Measurements from ENCODE around the gene DAB2IP.
A peak's percentile ranks its signal among the peaks of the same experiment; 100 is the strongest.

Gene DAB2IP

DNA sequence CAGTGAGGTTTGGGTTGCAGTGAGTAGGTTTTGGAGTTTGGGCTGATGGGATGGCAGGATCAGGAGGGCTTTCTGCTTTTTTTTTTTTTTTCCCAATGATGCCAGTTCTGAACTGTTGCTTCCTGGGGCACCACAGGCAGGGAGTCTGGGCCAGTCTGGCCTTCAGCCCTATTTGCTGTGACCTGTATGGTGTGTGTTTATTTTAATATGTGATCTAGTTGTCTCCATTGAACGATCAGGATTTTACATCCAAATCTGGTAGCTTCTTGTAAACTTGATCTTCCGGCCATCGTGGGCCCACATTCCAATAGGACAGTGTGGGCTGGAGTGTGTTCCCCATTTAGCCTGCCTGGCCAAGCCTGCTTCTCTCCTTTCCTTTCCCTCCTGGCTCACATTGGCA, 25.8 kb upstream of the DAB2IP start:
- no peak for DNase-seq (ENCODE audit: extremely low read depth in 1 of 2, low read depth in 1 of 2)

DNA sequence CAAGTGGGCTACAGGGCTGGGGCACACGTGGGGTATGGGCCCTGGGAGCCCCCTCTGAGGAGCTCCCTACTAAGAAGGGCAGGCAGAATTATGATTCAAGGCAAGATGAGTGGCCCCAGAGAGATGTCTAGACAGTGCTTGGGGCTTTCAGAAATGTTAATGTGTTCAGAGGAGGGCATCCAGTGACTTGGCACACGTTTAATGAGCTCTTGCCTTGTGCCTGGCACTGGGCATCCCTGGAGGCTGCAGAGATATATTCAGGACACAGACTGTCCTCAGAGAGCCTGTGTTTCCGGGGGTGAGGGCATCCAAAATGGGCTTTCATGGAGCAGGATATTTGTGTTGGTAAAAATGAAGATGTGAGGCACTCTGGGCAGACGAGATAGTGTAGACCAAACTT, 25.4 kb upstream of the DAB2IP start:
- DNase-seq (ENCODE audit: extremely low read depth in 1 of 2, low read depth in 1 of 2) = no peak

DNA sequence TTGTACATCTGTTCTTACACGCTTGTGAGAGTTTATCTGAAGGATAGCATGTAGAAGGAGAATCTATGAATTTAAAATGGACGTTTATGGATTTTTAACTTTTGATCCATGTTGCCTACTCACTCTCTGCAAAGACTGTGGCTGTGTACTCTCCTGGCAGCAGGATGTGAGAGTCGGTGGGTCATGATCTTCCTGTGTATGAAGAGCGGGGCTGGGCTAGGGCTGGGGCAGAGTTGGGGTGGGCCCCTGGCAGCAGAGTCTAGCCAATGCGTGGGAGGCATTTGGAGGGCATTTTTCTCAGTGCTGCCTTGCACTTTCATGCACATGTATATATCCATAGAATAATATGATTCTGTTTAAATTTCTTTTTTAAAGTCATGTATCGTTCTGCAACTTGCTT, 24.0 kb upstream of the DAB2IP start:
- no peak for DNase-seq (ENCODE audit: extremely low read depth in 1 of 2, low read depth in 1 of 2)

DNA sequence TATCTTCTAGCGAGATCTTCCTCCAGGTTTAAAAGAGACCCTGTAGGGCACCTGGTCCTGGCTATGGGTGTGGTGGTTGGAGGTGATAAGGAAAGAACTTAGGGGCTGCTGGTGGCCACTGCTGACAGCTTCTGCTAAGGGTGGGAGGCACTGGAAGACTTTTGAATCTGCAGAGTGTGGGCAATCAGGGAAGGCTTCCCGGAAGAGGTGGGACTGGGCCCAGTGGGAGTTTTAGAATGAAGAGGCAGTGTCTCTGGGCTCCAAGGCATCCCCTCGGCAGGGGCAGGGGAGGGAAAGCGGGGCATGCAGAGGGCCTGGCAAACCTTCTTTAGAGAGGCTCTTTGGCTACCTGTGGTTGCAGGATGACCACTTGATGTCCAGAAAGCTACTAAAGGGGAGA, 23.0 kb upstream of the DAB2IP start:
- DNase-seq (ENCODE audit: extremely low read depth in 1 of 2, low read depth in 1 of 2) = no peak

DNA sequence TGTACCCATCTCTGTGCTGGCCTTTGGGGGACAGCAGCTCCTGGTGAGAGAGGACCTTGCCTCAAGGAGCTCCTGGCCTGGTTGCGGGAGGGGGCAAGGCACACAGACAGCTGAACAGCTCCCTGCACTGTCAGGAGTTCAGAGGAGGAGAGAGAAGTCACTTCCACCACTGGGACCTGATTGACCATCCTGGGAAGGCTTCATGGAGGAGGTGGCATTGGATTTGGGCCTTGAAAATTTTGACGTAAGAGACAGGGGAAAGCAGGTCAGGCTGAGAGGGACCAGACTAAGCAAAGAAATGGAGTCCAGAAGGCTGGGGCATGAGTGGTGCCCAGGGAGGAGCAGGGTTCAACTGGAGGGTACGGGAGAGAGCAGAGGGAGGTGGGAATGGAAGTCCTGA, 20.3 kb upstream of the DAB2IP start:
- no peak for DNase-seq (ENCODE audit: extremely low read depth in 1 of 2, low read depth in 1 of 2)

DNA sequence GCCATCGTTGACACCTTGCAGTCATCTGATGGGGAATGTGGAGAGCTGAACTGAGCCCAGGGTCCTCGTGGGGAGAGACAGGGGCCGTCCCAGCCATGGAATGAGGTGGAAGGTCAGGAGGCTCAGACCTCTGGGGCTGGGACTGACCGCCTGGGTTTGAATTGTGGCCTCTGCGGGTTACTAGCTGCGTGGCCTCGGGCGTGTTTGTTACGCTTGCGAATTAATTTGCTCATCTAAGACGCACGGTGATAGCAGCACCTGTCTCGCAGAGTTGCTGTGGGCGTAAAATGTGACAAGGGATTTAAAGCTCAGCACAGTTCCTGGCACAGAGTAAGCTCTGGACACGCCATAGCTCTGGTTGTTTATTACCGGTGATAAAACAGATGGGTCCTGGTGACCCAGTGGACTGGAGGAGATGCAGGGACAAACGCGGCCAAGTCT, 19.4 kb upstream of the DAB2IP start:
- no peak for DNase-seq (ENCODE audit: extremely low read depth in 1 of 2, low read depth in 1 of 2)

DNA sequence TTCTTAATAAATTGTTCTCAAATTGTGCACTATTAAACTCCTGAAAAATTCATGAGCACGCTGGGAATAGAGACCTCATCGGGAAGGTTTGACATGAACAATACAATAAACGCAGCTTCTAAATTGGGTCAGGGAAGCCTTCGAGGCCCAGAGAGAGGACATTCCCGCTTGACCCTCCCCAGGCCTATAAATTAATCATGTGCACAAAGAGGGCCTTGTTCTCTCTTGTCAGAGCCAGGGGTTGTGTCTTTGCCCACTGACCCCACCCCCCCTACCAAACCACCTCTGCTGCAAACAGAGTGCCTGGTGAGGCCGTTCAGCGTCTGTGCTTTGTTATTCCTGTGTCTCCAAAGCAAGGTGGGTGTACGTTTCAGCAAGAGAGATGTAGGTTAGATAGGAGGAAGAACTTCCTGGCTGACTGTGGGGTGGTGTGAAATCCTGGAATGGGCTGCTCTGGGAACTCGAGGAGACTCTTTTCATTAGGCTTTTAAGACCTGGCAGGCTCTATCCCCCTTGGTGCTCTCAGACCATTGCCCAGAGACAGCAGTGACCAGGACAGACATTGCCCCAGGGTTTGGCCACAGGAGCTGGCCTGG, 18.2 kb upstream of the DAB2IP start:
- no peak for DNase-seq (ENCODE audit: extremely low read depth in 1 of 2, low read depth in 1 of 2)

DNA sequence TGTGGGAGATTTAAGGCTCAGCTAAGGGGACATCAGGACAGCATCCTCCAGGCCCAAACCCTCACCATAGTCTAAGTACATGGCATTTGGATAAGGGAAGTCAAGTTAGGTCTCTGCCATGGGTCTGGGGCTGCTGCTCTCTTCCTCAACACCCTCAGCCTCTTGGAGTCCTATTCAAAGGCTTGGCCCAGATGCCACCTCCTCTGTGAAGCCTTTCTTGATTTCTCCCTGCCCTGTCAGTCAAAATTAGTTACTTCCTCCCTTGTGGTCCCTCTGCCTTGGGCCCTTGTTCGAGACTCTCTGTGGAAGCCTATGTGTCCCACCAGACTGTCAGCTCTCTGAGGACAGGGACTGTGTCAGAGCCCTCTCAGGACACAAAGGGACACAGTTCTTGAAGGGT, 17.7 kb upstream of the DAB2IP start:
- DNase-seq (ENCODE audit: extremely low read depth in 1 of 2, low read depth in 1 of 2) = no peak

DNA sequence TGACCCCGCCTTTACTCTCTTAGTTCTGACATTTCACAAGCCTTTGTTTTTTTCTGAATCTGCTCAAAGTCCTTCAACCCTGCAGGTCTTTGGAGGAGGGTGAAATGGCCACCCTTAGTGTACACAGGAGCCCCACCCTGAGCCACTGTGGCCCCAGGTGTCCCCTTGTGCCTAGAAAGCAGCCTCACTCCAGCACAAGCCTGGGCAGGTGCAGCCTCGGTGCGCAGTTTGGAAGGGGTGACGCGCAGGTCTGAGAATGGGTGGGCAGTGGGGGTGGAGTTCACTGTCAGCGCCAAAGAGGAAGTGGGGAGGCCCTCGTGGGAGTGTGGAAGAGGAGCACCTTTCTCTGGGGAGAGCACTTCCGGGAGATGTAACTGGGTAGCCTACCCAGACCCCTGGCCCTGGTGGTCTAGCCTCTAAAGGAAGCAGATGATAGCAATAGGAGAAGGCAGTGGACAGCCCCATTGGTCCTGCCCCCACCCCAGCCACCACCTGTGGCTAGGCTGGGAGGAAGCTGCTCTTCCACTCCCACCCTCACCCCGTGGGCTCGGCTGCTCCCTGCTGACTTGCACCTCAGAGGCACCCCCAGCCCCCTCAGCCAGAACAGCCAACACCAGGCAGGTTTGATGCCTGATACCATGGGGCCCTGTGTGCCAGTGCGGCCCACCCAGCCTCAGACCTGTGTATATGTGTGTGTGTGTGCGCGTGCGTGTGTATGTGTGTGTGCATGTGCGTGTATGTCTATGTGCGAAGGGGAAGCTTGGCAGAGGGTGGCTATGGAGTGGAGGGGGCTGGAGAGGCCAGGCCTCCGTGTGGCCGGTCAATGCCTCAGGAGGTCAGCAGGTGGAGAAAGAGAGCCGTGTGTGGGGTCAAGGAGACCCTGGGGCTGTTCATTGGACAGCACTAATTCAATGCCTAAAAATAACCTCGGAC, 16.8 kb upstream of the DAB2IP start:
- DNase-seq (ENCODE audit: extremely low read depth in 1 of 2, low read depth in 1 of 2) = peak in 1 of 2 donors; percentile 28

DNA sequence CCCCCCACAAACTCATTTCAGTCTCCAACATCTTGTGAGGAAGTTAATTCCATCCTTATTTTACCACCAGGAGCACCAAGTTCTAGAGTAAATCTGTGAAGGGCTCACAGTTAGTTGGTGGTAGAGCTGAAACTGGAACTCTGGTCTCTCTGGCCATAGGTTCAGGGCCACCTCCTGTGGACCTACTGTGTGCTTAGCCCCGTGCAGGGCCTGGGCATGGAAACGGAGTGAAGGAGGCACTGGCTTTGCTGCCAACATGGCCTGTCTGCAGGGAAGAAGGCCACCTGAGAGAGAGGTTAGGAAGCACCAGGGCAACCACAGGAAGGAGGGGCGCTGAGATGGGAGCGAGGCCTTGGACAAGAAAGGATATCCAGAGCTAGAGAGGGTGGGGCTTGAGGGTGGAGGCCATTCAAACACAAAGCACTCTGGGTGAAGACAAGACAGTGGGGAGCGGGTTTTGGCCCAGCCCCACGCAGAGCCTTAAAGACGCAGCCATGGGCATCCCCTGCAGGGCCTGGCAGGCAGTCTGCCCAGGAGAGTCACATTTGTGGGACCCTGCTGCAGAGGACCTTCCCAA, 16.0 kb upstream of the DAB2IP start:
- DNase-seq (ENCODE audit: extremely low read depth in 1 of 2, low read depth in 1 of 2) = no peak

DNA sequence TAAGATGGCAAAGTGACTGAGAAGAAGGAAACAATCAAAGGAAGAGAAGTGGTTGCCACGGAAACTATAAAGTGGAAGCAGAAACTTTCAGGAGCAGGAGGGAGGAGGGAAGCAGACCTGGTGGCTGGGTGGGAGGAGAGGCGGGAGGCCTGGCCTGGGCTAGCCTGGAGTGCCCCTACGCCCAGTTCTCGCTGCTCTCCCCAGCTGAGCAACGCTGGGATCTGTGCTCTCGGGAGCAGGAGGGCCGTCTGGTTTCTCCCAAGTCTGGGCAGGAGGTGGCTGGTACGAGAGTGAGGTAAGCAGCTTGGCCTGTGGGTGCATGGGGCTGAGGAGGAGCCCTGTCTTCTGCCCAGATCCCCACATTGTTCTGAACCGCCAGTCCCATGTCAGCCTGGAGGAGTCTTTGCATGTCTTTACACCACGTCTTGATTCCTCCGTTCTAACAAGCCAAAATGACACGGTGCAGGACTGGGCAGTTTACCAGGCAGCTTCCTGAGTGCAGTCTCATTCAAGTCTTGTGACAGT, 15.0 kb upstream of the DAB2IP start:
- no peak for DNase-seq (ENCODE audit: extremely low read depth in 1 of 2, low read depth in 1 of 2)

DNA sequence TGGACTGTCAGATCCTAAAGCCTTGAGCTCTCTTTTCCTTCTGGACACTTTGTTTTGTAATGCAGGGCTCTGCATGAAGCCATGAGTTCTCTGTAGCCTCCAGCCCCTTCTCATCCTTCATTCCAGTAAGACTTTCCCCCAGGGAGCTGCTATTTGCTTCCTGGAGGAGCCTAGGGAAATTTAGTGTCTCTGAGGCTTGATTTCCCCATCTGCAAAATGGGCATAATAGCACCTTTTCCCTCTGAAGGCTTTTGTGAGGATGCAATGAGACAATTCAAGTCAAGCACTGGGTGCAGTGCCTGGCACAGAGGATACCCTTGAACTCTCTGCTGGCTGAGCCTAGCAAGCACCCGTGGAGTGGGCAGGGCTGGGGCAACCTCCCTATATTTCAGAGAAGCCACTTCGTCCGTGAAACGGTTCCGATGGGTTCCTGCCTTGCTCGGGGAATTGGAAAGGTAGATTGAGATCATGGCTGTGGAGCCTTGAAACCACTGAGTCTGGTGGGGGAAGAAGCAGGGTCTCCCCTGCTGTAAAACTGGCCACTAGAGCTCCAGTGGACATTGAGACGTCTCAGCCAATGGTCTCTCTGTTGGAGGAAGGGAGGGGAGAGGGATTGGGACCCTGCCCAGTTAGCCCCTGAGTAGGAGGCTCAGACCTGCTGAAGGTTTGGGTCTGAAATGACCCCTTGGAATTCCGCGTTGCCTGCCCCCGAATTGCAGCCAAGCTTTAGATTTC, 14.3 kb upstream of the DAB2IP start:
- DNase-seq (ENCODE audit: extremely low read depth in 1 of 2, low read depth in 1 of 2) = no peak

DNA sequence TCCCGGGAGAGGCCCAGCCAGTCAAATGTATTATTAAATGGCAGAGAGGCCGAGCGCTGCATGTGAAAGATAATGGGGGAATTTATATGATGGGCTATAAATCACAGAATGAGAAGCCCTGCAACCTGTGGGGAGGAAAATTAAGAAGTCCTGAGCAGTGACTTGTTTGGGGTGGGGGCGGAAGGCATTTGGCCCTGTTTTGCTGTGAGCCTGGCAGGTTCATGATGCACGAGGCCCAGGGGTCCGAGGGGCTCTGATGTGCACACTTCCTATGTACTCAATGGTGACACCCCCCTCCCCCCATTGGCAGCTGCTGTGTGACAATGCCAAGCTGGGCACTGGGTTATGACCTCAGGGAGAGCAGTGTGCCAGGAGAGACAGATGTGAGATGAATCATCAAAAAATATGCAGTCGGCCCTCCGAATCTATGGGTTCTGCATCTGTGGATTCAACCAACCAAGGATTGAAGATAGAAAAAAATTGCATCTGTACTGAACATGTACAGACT, 13.7 kb upstream of the DAB2IP start:
- DNase-seq (ENCODE audit: extremely low read depth in 1 of 2, low read depth in 1 of 2) = no peak

DNA sequence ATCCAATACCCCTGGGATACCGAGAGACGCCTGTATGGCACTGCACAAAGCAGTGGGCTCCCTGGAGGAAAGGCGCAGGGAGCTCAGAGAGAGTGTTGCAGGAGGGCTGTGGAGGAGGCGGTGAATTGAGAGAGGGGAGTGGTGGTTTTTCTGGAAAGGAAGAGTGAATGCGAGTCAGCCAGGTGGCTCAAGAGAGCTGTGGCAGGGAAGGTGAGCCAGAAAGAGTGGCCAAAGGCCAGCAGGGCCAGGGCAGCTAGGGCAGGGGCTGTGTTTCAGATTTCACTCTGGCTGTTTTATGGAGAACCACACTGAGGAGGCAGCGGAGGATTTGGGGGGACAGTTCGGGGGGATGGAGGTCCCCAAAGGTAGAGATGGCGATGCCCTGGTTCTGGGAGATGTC, 13.0 kb upstream of the DAB2IP start:
- no peak for DNase-seq (ENCODE audit: extremely low read depth in 1 of 2, low read depth in 1 of 2)

DNA sequence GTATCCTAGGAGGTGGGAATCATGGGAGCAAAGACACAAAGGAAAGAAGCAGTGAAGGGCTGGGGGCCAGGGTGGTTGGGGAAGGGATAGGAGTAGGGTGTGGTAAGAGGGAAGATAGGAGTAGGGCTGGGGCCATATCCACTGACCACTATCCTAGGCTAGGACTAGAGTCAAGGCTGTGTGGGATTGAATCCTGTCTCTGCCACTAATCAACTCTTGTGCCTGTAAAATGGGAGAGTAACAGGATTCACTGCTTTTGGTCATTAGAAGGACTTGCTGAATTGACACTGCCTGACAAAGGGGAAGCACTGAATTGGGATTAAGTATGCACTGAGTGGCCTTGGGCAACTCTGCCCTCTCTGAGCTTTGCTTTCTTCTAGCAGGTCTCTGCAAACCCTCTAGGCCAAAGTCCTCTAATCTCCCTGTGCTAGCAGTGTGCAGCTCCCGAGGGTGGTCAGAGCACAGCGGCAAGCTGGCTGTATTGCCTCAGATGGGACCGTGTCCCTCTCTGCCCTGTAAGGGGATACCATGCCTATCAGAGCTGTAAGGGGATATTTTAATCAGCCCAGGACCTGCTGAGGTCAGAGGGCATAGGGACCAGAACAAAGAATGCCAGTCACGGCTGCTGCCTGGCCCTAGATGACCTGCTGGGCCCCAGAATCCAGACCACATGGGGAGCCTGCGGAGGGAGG, 12.4 kb upstream of the DAB2IP start:
- no peak for DNase-seq (ENCODE audit: extremely low read depth in 1 of 2, low read depth in 1 of 2)

DNA sequence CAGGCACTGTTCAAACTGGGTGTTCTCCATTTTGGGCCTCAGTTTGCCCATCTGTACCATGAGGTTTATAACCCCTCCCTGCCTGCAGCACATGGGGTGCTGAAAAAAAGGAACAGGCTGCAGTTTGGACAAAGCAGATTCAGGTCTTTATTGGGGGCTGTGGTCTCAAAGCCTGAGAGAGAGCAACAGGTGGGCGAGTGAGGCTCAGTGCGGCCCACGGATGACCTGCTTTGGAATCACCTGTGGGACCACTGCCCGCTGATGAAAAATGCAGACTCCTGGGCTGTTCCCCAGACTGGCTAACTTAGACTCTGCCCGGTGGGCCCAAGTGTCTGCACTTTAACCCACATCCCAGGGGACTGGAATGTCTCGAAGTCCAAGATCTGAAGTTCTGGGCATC, 11.8 kb upstream of the DAB2IP start:
- no peak for DNase-seq (ENCODE audit: extremely low read depth in 1 of 2, low read depth in 1 of 2)

DNA sequence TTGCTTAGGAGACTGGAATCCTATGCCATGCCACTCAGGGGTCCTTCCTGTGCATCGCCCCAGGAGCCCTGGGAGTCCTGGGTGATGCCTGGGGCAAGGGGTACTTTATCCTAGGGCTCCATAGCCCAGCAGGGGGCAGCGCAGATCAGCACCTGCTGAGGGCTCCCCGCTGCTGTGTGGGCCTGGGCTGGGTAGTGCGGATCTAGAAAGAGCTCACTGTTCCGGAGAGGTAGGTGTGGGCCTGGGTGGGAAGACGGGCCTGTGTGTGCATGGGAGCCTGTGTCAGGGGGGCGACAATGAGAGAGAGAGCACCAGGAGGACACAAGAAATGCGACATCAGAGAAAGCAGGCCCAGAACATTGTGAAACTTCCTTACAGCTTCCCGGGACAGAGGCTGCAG, 11.4 kb upstream of the DAB2IP start:
- DNase-seq (ENCODE audit: extremely low read depth in 1 of 2, low read depth in 1 of 2) = peak in 1 of 2 donors; percentile 13

DNA sequence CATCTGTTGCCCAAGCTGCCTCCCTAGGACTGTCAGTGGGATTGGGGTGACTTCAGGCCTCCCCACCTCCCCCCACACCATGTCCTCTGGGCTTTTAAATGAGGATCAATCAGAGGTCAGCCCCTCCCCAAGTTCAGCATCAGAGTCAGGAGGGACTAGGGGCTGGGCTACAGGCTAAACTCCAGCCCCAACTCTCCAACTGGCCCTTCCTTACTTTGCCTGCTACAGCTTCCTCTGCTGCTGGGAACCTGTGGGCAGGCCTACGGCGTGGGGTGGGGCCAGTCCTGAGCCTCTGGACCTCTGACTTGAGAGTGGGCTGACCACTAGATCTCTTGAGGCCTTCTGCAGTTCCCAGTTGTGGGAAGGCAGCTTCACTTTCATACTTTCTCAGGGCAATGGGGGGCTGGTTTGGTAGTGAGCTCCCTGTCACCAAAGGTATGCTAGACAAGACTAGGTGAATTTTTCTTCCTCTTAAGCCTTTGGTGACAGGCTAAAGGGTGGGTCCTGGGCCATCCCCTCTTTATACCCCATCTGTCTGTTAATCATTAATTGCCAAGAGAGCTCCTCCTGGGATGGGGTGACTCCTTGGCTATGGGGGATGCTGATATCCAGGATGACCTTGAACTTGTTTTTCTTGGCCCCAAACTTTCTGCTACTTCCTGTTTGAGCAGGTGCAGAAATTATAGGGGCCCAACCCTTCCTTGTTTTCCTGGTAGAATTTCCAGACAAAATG, 10.8 kb upstream of the DAB2IP start:
- no peak for DNase-seq (ENCODE audit: extremely low read depth in 1 of 2, low read depth in 1 of 2)

DNA sequence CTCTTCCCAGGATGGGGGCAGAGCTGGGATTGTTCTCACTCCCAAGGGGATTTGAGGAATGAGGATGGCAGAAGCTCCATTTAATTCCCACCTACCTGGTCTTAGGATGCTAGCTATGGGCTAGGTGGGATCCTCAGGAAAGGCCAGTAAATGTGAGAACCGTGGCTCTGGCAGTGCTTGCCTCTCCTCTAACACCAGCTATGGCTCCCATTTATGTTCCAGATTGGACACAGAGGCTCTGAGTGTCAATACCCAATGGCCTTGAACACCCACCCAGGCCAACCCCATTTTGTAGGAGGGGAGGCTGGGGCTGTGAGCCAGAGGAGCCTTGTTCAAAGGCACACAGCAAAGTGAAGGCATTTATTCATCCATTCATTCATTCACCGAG, 10.2 kb upstream of the DAB2IP start:
- DNase-seq (ENCODE audit: extremely low read depth in 1 of 2, low read depth in 1 of 2) = no peak

DNA sequence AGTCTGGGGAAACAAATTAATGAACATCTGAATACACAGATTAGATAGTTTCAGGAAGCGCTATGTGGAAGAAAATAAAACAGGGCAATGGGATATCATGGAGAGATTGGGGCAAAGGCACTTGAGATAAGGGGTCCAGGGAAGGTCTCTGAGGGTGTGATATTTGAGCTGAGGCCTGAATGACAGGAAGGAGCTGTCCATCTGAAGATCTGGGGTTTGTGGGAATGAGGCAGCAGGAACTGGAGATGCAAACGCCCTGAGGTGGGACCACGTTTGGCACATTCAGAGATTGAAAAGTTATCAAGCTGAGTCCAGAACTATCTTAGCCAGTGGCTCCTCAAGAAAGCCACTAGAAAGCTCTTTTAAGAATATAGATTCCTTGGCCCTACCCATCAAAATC, 8.7 kb upstream of the DAB2IP start:
- DNase-seq (ENCODE audit: extremely low read depth in 1 of 2, low read depth in 1 of 2) = no peak
